RPMI7951 (cell line): ENCODE data around the gene KAT6B. TPM values are rescaled to one million over a fixed set of nuclear protein-coding genes. Genes with fewer than 3 reads are reported as not detected.

Experiments used
- DNase-seq: peaks from one replicate; pipeline ENCODE4 v3.0.0-alpha.2; 2012; ENCODE audit warnings: low read depth
- total RNA-seq: library from RNA; depleted of rRNA; stranded (reverse); fragments of >200 nt; shearing (Covaris generic); gene quantifications from 2 replicates; pipeline ENCODE4 v1.2.3, GENCODE V29; 2014

The KAT6B gene
- total RNA-seq, 1 experiment from 2014 or later, result 9.1 TPM

DNA sequence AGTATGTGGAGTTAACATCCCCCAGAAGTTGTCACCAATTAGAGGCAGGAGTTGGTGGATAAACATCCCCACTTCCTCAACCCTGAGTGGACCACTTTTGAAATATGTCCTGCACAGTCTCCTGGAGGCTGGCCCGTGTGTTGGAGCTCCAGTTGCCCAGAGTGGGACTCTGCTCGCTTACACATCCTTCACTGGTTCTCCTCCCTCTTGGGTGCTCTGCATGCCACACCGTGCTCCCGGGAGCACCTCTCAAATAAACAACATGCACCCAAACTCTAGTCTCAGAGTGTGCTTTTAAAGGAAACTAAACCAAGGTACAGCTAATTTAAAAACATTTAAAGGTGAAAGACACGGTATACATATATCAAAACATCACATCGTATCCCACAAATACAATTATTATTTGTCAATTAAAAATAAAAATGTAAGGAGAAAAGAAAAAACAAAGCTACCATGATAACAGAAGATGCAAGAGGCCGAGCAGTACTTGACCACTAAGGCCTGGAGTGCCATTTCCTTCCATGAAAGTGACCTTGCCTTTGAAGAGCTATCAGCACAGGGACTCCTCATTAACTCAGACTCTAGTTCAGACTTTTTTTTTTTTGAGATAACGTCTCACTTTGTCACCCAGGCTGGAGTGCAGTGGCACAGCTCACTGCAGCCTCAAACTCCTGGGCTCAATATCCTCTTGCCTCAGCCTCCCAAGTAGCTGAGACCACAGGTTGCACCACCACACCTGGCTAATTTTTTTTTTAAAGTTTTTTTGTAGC lies 237.2 kb downstream of the KAT6B start:
- DNase-seq, result no peak

DNA sequence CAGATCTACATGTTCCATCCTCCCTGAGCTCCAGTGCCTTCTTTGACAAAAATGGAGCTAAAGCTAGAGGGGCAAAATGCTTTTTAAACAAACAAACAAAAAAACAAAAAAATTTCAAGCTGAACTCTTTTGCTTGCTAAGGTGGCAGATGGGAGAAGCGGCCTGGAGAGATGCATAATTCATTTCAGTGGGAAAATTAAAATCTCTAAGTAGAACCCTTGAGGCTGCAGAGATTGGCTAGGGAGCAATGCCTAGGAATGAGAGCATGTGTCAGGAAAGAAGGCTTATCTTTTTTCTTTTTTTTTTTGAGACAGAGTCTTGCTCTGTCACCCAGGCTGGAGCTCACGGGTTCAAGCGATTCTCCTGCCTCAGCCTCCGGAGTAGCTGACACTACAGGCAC lies 238.7 kb downstream of the KAT6B start:
- DNase-seq, result no peak

DNA sequence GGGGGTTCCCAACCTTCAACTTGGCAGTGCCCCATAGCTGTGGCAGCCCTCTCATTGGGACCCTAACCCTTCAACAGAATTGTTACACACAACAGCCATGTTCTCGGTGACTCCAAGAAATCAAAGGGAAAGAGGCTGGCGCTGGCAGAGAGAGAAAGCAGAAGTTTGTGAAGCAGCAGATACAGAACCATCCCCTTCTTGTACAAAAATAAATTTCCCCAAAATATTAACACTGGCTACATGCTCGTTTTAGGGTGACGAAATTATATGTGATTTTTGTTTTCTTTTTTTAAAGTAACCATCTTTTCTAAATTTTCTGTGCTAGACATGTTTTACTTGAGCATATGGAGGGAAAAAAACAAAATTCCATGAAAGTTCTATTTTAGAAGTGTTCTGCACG lies 239.9 kb downstream of the KAT6B start:
- no peak for DNase-seq

- no peak for DNase-seq
Observed at GRCh38 chr10:75067272-75067671, 240.9 kb downstream of the KAT6B start.

GRCh38 chr10:75068523-75068922 lies 242.1 kb downstream of the KAT6B start:
- DNase-seq, result no peak

GRCh38 chr10:75070476-75070875 lies 244.1 kb downstream of the KAT6B start:
- DNase-seq, result no peak

GRCh38 chr10:75070961-75071428 lies 244.6 kb downstream of the KAT6B start:
- no peak for DNase-seq

DNA sequence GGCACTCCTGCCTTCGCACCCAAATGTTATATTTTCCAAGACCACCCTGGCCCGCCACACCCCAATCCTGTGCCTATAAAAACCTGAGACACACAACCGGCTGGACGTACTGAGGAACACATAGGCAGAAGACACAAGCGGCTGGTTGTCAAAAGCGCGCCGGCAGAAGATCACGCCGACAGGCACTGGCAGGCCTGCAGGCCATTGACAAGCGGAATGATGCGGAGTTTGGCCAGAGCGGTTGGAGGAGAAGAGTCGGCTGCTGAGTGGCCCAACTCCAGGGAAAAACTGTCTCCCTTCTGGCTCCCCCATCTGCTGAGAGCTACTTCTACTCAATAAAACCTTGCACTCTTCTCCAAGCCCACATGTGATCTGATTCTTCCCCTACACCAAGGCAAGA lies 245.4 kb downstream of the KAT6B start:
- no peak for DNase-seq

DNA sequence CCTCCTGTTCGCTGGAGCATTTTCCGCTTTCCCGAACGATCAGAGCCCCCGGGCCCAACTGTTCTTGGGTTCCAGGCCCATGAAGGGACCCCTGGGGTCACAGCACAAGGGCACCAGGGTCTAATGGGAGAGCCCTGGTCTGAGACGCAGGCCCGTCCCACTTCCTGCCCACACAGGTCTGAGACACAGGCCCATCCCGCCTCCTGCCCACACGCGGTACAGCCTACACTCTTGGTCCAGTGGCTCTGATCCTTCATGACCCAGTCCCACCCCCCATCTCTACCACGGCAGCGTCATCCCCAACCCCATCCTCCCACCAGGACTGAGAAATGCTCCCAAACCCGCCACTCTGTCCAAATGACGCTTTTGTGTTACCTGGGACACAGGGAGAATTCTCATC lies 246.3 kb downstream of the KAT6B start:
- DNase-seq, result no peak

DNA sequence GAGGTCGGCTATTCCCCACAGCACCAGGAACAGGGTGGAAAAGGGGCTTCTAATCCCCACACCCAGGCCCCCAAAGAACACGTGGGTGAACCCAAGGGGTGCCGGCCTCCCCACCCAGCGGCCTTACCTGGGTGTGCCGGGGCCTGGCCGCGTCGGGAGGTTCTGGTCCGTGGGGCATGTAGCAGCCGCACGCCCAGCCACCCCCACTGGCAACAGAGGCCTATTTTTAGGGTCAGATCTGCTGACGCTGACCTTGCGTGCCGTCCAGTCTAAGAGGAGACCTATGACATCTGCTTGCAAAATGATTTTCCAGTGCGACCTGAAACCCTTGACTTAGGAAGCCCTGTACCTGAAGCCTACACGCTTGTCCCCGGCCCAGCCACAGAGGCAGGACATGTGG lies 247.0 kb downstream of the KAT6B start:
- DNase-seq, result no peak

GRCh38 chr10:75074711-75075445 lies 248.5 kb downstream of the KAT6B start:
- DNase-seq, result no peak

- no peak for DNase-seq
Observed at GRCh38 chr10:75076348-75076747, 249.9 kb downstream of the KAT6B start.

GRCh38 chr10:75079436-75080083 lies 253.2 kb downstream of the KAT6B start:
- DNase-seq, result no peak

DNA sequence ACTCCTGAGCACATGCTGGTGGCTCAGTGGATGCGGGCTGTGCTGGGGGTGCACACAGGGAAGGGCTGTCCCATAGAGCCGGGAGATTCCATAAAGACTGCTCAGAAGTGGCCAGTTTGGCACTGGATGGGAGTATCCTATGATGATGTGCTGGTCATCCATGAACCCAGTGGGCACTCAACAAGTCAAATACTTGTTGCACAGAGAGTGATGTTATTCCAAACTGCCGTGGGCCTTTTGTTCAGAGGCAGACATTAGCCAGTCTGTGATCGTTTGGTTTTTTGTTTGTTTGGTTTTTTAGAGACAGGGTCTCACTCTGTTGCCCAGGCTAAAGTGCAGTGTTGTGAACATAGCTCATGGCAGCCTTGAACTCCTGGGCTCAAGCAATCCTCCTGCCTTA lies 254.2 kb downstream of the KAT6B start:
- DNase-seq, result no peak

GRCh38 chr10:75081379-75081778 lies 255.0 kb downstream of the KAT6B start:
- no peak for DNase-seq
